Right renal cortex interstitium (tissue), 3 donors: ENCODE results near the gene TBC1D22B. TPM values are rescaled to one million over a fixed set of nuclear protein-coding genes. Genes with fewer than 3 reads are reported as not detected.

Source experiments
- DNase-seq, 3 donors: peaks; one replicate each; pipeline ENCODE4 v3.0.0-alpha.2; 2013; ENCODE audit warnings: low read depth in 3 of 3, low spot score in 2 of 3
- polyA plus RNA-seq, 3 donors: library from polyadenylated mRNA; unstranded; fragments of 120-200 nt; gene quantifications; one replicate each; pipeline ENCODE4 v1.2.1, GENCODE V29; 2013; ENCODE audit not compliant: insufficient read length in 3 of 3

Gene TBC1D22B, protein sequence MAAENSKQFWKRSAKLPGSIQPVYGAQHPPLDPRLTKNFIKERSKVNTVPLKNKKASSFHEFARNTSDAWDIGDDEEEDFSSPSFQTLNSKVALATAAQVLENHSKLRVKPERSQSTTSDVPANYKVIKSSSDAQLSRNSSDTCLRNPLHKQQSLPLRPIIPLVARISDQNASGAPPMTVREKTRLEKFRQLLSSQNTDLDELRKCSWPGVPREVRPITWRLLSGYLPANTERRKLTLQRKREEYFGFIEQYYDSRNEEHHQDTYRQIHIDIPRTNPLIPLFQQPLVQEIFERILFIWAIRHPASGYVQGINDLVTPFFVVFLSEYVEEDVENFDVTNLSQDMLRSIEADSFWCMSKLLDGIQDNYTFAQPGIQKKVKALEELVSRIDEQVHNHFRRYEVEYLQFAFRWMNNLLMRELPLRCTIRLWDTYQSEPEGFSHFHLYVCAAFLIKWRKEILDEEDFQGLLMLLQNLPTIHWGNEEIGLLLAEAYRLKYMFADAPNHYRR
- 10 to 100 TPM; 14.3 to 14.6 (median 14.4) TPM for polyA plus RNA-seq

DNA sequence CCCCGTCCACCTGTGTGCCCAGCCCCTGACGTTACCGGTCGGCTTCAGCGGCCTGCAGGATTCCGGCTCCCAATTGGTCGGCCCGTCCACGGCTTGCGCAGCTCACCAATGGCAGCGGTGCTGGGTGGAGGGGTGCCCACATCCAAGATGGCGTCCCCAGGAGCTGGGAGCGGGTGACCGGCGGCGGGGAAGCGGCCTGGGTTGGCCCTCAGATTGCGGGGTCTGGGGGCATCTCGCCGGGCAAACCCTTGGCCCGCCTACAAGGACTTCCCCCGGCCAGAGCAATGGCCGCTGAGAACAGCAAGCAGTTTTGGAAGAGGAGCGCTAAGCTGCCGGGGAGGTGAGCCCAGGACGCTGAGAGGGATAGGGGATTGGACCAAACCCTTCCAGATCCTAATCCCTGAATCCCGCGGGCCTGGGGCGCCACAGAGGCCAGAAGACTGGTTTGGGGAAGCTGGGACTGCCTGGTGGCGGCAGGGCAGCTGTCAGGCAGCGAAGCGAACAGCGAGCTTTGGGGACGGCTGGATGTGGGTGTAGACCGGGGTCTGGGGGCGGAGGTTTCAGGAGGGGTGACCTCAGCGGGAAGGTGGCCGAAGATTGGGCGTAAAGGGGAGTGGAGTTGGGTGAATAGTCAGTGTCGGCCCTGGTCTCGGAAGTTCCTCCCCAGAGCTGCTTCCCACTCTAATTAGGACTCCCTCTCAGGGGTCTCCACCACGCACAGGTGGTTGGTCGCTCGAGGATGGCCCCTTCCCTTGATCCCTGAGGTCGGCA is at the start of gene TBC1D22B, which contains the start of gene TMEM217:
TSS of gene TBC1D22B (plus strand) at position 139 of the 771 bp plus-strand sequence. CDS start at position 285, 146 bp downstream.
TSS of gene TMEM217 (minus strand) at position 511 of the 771 bp plus-strand sequence. CDS start 39,114 bp downstream, outside the sequence.
- peak; percentile 74 to 91 (median 83) for DNase-seq

DNA sequence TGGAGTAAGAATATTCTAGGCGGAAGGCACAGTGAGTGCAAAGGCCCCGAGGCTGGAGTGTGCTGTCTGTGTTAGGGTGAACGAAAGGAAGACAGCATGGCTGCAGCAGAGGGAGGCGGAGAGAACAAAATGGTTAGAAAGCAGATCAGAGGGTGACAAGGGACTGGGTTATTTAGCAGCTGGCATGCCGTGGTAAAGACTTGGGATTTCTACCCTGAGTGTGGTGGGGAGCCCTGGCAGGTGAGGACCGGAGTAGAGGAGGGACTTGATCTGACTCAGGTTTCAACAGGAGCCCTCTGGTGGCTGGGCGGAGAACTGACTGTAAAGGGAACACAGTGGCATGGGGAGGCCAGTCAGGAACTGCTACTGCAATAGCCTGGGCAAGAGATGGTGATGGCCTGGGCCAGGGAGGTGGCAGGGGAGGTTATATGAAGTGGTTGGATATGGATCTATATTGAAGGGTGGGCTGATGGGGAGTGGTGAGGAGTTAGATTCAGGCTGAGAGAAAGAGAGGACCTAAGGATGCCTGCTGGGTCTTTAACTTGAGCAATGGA is 49.6 kb upstream of the TBC1D22B start:
- DNase-seq, result no peak

DNA sequence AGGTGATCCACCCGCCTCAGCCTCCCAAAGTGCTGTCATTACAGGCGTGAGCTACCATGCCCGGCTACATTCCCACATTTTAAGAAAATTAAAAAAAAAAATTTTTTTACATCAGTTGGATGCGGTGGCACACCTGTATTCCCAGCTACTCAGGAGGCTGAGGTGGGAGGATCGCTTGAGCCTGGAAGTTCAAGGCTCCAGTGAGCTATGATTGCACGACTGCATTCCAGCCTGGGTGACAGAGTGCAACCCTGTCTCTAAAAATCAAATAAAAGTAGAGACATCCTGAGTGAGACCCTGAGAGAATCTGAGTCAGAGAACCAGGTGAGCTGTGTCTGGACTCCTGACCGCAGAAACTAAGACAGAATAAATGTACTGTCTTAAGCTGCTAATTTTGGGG is 48.8 kb upstream of the TBC1D22B start:
- no peak for DNase-seq

DNA sequence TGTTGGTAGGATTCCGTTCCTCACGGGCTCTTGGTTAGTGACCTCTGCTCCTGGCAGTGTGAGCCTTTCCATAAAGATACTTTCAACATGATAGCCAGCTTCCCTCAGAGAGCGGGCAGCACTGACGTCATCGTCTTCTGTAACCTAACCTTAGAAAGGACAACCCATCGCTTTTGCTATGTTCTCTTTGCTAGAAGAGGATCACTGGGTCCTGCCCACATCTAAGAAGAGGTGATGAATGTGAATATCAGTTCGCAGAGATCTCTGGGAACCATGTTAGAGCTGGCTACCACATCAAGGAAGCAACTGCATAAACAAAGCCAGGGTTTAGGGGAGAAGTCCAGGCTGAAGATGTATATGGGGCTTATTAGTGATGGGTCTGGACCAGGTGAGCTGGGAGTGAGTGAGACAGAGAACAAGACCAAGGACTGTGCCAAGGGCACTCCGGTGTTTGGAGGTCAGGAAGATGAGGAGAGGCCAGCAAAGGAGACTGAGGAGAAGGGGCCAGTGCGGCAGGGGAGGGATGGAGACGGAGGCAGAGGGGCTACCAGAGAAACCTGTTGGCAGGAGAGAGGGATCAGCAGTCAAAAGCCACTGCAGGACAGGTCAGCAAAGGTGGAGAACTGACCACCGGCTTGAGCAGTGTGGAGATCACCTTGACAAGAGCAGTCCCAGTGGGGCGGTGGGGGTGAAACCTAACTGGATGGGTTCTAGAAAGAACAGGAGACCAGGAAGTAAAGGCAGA is 47.9 kb upstream of the TBC1D22B start:
- no peak for DNase-seq

DNA sequence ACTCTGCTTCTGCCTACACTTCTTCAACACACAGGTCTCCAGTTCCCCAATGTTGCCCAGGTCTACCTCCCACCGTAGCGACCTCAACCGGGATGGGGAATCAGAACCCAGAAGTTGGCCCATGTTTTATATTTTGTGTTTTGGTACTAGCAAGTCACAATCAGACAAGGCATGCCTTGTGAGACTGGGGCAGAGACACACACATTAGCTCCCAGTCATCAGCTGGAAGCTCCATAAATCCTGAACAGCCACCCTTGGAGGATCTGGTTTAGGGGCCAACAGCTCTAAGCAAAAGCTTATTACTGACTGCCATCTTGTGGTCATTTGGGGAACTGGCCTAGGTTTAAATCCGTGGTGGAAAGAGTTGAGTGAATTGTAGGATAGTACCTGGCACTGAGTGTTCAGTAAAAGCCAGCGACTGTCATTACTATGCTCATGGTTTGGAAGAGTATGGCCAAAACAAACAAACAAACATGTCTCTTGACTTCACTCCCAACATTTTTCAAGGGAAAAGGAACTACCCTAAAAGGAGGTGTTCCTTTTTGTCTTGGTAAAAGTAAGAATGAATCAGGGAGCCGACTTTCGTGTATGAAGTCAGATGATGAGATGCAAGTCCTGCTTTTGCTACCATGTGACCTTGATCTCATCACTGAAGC is 47.1 kb upstream of the TBC1D22B start:
- DNase-seq, result peak; percentile 76 to 77 (median 77)

DNA sequence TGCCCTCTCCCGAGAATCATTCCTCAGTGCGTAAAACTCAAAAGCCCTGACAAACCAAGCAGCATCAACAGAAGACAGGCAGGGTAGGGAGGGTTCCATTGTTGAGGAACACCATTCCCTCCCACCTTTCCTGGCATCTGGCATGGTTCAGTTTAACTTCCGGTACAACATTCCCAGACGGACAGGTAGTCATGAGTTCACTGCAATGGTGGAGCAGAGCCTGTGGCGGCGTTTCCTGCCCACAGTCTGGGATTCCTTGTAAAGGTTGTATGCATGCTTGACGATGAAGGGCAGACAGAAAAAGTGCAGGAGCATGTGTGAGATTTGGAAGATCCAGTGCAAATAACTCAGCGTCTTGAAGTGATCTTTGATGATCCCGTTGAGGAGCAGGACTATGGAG is 45.3 kb upstream of the TBC1D22B start:
- DNase-seq, result no peak

DNA sequence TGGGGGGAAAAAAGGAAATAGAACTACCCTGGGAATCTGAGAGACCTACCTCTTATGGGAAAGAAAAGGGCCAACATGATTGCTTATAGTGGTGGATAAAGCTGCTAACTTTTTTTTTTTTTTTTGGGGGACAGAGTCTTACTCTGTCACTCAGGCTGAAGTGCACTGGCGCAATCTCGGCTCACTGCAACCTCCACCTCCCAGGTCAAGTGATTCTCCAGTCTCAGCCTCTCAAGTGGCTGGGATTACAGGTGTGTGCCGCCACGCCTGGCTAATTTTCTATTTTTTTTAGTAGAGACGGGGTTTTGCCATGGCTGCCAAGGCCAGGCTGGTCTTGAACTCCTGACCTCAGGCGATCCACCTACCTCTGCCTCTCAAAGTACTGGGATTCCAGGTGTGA is 39.5 kb upstream of the TBC1D22B start:
- DNase-seq, result no peak

DNA sequence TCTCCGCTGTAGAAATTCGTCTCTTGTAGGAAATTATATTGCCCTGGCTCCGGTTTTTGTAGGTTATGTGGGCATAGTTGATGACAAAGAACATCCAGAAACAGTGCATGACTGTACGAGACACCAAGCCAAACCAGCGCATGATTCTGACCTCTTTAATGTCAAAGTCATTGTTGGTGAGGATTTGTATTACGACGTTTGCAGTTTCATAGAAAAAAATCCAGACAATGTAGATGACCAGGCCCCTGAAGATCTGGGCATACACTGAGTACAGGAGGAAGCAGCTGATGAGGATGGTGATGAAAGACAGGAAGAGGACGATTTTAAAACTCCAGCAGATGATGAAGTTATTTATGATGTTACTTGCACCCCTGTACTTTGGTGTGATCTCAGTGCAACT is 39.1 kb upstream of the TBC1D22B start:
- DNase-seq, result no peak

DNA sequence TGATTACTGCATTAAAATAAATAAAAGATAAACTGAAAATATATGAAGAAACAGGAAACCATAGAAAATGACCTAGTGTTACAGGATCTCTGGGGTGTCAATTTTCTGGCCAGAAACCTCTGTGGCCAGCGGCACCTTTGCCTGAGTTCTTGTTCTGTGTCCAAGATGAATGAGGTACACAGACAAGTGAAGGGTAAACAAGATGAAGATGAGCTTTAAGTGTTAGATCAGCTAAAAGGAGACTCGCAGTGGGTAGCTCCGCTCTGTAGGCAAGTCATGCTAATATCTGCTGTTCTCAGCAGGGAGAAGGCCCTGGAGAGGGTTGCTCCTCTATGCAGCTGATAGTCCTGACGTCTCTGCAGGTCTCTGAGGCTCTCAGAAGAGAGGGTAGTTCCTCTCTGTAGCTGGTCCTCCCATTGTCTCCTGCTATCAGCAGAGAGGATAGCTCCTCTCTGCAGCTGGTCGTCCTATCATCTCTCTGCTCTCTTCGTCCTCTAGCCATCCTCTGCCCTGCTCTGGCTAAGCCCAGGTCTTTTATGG is 35.9 kb upstream of the TBC1D22B start:
- no peak for DNase-seq

DNA sequence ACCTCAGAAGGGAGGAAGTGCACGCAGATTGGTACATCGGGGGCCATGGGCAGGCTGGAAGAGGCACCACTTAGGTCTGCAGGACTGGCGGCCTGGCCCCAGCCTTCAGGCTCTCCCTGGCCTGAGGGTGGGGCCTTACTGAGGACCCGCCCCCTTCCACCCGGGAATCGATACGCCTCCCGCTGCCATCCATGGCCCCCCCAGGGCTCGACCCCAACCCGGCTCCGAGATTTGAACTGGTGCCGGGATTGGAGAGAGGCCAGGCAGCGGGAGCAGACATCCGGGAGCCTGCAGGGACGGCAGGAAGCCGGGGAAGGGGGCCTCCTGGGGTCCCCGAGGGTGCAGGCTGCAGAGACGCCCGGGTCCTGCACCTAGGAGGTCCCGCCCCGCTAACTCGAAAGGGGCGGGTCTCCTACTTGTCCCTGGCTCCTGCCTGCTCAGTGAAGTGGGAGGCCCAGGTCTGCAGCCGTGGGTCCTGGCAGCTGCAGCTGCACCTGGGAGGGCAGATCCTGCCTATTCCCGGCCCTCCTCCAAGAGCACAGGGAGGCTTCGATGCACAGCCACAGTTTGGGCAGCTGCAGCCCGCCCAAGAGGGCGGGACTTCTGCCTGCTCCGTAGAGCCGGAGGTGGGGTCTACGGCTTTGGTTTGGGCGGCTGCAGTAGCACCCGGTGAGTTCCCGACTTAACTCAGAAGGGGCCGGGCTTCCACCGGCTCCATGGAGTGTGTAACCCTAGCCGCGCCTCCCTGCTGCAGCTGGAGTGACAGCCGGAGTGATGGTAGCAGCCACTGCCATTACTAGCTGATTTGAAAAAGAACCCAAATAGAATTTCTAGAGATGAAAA is 35.2 kb upstream of the TBC1D22B start:
- DNase-seq, result peak; percentile 67 to 83 (median 68)

DNA sequence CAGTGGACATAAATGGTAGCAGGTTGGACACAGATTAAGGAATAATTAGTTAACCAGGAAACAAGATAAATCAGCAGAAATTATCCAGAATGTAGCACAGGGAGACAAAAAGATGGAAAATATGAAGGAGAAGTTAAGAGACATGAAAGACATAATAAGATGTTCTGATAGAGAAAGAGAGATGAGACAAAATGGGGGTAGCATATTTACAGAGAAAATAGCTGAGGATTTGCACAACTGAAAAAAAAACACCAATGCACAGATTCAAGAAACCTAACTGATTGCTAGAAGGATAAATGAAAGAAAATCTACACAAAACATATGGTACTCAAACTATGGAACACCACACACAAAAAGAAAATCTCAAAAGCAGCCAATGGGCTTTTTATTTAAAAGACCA is 34.6 kb upstream of the TBC1D22B start:
- no peak for DNase-seq

DNA sequence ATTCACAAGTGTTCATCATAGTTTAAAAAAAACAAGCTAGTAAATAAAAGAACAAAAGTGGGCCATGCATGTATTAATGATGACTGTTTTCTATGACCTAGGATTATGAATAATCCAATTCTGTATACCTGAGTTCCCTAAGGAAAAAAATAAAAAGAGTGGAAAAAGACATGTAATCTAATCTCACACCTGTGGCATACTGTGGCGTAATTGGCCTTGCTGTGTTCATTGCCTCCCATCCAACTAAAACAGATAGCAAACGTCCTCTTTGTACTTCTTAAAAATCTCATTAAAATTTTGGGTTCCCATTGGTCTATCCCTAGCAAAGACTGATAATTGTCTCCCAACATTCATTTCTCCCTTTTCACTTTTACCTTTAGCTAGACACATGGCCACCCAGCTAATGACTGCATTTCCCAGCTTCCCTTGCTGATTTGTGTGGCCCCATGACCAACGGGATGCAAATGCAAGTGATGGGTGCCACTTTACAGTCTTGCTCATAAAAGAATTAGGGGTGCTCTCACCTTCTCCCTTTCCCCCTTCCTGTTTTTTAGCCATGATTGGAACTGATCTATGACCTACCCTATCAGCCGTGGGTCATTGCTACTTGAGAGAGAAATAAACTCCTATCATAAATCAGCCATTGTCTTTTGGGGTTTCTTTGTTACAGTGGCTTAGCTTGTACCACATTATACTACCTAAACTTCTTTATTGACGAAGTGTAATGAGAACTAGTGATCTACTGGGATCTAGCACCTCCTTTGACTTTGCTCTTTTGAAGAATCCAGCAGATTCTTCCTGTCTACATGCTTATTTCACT is 32.0 kb upstream of the TBC1D22B start:
- DNase-seq, result no peak

DNA sequence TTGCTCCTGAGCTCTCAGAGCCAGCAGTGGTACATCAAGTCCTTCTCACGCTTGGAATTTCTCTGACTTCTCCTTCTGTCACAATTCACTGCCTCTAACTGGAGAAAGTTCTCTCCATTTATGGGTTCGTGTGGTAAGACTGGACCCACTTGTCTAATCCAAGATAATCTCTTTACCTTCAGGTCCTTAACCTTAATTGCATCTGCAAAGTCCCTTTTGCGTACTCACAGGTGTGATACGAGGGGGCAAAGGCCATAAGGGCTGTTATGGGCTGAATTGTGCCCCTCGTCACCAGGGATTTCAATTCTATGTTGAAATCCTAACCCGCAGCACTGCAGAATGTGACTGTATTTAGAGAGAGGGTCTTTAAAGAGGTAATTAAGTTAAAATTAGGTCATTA is 27.5 kb upstream of the TBC1D22B start:
- DNase-seq, result no peak

DNA sequence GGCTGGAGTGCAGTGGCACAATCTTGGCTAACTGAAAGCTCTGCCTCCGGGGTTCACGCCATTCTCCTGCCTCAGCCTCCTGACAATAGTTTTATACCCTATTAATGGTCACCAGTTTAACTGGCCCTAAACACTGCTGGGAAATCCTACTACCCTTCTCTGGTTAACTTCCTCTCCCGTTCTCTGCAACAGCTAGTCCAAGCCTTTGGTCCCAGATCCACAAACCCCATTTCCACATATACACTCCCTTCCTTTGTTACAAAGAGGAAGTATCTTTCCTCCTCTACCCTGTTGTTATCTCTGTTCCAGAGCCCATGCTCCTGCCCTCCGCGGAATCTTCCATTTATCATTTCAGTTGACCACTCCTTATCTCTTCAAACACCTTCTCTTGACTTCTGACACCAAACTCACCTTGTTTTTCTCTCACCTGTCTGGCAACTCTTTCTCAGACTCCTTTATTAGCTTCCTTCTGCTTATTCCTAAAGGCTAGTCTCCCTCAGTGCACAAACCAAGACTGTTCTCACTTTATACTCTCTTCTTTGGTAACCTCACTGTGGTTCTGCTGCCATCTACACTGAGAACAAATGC is 25.0 kb upstream of the TBC1D22B start:
- DNase-seq, result no peak

DNA sequence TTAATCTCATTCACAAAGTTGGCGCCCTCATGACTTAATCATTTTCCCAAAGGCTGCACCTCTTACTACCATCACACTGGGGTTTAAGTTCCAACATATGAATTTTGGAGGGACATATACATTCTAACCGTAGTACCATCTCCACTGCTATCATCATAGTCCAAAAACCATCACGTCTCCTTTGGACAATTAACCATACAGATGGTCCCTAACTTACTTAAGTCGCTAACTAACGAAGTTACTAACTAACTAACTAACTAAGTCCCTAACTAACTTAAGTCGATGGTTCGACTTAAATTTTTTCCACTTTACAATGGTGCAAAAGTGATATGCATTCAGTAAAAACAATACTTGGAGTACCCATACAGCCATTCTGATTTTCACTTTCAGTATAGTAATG is 24.0 kb upstream of the TBC1D22B start:
- no peak for DNase-seq

DNA sequence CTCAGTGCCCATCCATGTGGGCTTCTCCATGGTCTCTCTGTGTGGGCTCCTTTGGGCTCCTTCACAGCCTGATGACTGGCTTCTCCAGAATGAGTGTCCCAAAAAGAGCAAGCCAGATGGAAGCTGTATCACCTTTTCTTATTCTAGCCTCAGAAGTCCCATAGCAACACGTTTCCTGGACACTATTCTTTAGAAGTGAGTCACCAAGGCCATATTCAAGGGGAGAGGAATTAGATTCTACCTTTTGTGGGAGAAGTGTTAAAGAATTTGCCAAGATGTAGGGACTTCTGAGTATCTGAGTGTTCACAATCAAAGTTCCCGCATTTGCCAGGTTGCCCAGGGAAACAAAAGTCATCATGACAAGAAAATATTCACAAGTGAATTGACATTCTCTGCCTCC is 20.7 kb upstream of the TBC1D22B start:
- no peak for DNase-seq

DNA sequence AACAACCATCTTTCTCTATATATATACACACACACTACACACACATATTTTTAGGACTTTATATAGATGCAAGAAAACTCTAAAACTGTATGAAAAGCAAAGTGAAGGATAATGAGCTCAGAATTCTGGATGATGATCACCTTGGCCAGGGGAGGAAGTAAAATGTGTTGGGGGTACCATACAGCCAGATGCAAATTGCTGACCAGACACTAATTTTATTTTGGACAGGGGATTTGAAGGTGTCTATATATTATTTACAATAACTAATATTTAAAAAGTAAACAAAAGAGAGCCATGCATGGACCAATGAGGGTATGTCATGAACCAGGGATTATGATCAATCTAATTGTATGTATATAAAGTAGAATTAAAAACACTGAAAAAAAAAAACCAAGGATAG is 19.8 kb upstream of the TBC1D22B start:
- DNase-seq, result no peak

DNA sequence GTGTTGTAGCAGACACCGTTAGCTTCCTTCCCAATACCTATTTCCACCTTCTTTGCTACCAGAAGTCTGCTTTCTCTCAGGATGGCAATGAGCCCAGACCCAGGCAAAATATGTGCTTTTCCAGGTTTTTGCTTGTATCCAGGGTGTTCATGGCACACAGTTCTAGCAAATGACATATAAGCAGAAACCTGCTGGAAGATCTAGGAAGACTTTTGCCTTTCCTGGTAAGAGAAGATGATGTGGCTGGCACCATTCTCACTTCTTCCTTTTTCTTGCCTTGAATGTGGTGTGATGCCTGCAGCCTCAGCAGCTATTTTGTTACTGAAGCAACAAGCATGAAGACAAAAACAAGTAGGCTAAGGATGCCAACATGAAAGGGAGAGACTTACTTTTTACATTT is 19.2 kb upstream of the TBC1D22B start:
- DNase-seq, result no peak
